ENCODE results near the gene TRPV6. TPM values are rescaled to one million over a fixed set of nuclear protein-coding genes. Genes with fewer than 3 reads are reported as not detected.
A peak's percentile ranks its signal among the peaks of the same experiment; 100 is the strongest.

The TRPV6 gene
- total RNA-seq, 1 donor from 2014 or later, result not detected

DNA sequence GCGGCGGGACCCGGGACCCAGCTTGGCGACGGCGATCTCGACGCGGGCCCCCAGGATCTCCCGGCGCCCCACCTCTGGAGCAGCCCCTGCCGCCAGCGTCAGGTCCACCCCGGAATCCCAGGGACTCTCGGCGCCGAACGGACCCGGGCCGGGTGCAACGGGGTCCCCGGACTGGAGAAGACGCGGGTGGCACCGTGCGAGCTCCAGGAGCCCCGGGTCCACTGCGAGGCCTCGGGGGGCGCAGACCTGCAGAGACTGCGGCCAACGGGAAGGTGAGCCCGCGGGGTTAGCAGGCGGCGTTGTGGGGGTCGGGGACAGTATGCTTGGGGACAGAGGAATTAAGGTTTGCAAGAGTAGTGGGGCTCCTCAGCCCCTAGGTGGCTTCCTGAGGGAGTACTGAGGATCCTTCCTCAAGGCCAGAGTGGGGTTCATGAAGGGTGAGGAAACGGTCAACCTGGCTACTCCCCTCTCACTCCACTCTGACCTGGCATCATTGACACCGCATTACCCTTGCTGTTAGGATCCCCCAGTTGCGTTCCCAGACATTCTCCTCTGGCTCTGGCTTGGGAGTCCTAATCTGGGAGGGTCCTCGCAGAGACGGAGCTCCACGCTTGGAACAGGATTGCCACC, 30.3 kb downstream of the TRPV6 start:
- Mint-ChIP-seq H3K9me3 (no peaks in the 10 kb centered on the region), H3K36me3 (no peaks in the 10 kb centered on the region), H3K4me1 (peaks cover 3% of the 10 kb centered on the region), H3K27me3 (ENCODE audit: insufficient read depth, low read depth) (peaks cover 26% of the 10 kb centered on the region), H3K4me3 (peak overlapping the region; percentile 87), H3K27ac (no peak overlapping the region)
- H4K20me1 ChIP-seq (ENCODE audit: low read depth), result no peaks in the 10 kb centered on the region
- H3K4me2 ChIP-seq, result peak overlapping the region; percentile 85
- no peak overlapping the region for H3K27ac ChIP-seq
- peak overlapping the region; percentile 86 for H2AFZ ChIP-seq (replicated peaks)
- H3K9ac ChIP-seq, result no peak overlapping the region
- H3K79me2 ChIP-seq (ENCODE audit: low read depth), result no peaks in the 10 kb centered on the region
- H3F3A ChIP-seq (ENCODE audit: low read depth), result no peaks in the 10 kb centered on the region
- TF ChIP-seq, protein P1, sequence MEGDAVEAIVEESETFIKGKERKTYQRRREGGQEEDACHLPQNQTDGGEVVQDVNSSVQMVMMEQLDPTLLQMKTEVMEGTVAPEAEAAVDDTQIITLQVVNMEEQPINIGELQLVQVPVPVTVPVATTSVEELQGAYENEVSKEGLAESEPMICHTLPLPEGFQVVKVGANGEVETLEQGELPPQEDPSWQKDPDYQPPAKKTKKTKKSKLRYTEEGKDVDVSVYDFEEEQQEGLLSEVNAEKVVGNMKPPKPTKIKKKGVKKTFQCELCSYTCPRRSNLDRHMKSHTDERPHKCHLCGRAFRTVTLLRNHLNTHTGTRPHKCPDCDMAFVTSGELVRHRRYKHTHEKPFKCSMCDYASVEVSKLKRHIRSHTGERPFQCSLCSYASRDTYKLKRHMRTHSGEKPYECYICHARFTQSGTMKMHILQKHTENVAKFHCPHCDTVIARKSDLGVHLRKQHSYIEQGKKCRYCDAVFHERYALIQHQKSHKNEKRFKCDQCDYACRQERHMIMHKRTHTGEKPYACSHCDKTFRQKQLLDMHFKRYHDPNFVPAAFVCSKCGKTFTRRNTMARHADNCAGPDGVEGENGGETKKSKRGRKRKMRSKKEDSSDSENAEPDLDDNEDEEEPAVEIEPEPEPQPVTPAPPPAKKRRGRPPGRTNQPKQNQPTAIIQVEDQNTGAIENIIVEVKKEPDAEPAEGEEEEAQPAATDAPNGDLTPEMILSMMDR (IDR thresholded peaks at IDR 0.05), result peak; percentile 34
- TF ChIP-seq EZH2 (IDR thresholded peaks at IDR 0.05), result no peak
- peak; percentile 48 for DNase-seq (ENCODE audit: low spot score)
- no peaks in the 10 kb centered on the region for H3K36me3 ChIP-seq
- peaks cover 4% of the 10 kb centered on the region for H3K4me1 ChIP-seq
- peak overlapping the region; percentile 65 for H3K4me3 ChIP-seq
- peaks cover 14% of the 10 kb centered on the region for H3K27me3 ChIP-seq
- no peaks in the 10 kb centered on the region for H3K9me3 ChIP-seq (ENCODE audit: low read depth)

DNA sequence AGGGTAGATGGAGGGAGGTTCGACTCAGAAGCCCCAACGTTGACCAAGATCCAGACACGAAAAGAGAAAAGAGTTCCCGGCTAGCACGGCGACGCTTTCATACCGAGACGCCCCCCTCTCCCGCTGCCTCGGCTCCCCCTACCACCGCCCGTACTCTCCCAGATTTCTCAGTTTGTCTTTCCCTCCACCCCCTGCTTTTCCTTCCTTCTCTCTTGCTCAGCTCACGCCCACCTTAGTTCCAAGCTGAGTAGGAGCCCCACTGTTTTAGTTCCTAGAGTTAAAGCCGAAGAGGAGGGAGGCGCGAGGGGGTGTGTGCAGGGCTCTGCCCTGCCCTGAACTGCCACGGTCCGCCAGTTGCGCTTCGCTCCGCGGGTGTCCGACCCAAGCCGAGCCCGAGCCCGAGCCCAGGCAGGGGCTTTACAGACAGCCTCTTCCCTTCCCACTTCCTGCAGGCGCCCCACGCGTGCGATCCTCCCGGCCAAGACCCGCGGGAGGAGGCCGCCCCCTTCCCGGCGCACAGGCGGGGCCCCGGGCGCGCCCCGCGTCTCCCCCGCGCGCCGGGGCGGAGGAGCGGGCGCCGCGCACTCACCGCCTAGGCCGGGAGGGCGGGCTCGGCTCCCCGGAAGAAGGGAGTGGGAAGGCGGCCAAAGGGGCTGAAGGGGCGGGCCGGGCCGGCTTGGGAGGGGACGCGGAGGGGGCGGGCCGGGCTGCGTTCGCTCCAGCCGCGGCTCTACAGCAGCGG, 31.0 kb downstream of the TRPV6 start, which contains the start of gene EPHB6:
EPHB6 (plus strand) TSS at position 705 of the 742 bp plus-strand sequence. CDS start 8,152 bp downstream, outside the sequence.
- DNase-seq (ENCODE audit: low spot score), result peak; percentile 87
- no peak within 1 kb of the TSS for H3K27ac ChIP-seq
- H3F3A ChIP-seq (ENCODE audit: low read depth), result no peaks in the 10 kb centered on the region
- H3K9ac ChIP-seq, result no peak within 1 kb of the TSS
- H3K4me3 ChIP-seq, result peak within 1 kb of the TSS; percentile 65
- TF ChIP-seq, protein P1 (IDR thresholded peaks at IDR 0.05), result no peak
- no peak for TF ChIP-seq EZH2phosphoT487 (IDR thresholded peaks at IDR 0.05)
- TF ChIP-seq EZH2 (IDR thresholded peaks at IDR 0.05), result no peak
- H3K4me3 Mint-ChIP-seq, result peak within 1 kb of the TSS; percentile 96
- H3K4me1 ChIP-seq, result peaks cover 4% of the 10 kb centered on the region
- no peaks in the 10 kb centered on the region for H3K79me2 ChIP-seq (ENCODE audit: low read depth)
- peaks cover 26% of the 10 kb centered on the region for H3K27me3 Mint-ChIP-seq (ENCODE audit: insufficient read depth, low read depth)
- no peaks in the 10 kb centered on the region for H4K20me1 ChIP-seq (ENCODE audit: low read depth)
- H3K36me3 ChIP-seq, result no peaks in the 10 kb centered on the region
- H3K27ac Mint-ChIP-seq, result peak within 1 kb of the TSS; percentile 79
- no peaks in the 10 kb centered on the region for H3K9me3 ChIP-seq (ENCODE audit: low read depth)
- H2AFZ ChIP-seq (replicated peaks), result peak within 1 kb of the TSS; percentile 86
- H3K9me3 Mint-ChIP-seq, result no peaks in the 10 kb centered on the region
- H3K36me3 Mint-ChIP-seq, result no peaks in the 10 kb centered on the region
- peak within 1 kb of the TSS; percentile 85 for H3K4me2 ChIP-seq
- peaks cover 3% of the 10 kb centered on the region for H3K4me1 Mint-ChIP-seq
- peaks cover 14% of the 10 kb centered on the region for H3K27me3 ChIP-seq

DNA sequence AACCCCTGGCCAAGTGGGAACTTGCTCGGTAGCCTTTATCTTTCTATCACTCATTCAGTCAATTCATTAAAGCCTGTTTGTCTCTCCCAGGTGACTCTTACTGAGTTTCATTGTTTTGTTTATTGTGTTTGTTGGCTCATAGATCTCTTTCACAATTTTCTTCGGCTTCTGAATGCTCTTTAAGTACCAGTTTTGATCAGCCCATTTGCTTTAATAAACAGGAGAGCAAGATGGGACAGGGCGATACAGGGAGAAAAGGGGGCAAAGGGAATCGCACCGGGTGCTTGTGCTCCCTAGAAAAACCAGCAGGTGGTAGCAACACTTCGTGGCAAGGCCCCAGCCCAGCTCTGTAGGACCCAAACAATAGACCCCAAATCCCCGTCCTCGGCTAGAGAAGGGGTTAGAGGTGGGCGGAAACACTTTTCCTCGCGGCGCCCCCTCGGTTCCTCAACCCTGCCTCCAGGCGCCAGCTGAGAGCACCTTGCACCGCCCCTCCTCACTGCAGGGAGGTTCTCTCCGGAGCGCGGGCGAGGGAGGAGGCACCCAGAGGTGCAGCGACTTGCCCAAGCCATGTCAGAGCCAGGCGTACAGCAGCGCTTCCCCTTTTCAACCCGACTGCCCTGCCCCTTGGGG, 31.7 kb downstream of the TRPV6 start:
- Histone ChIP-seq H3K9me3 (ENCODE audit: low read depth) (no peaks in the 10 kb centered on the region), H3K79me2 (ENCODE audit: low read depth) (no peaks in the 10 kb centered on the region), H3F3A (ENCODE audit: low read depth) (no peaks in the 10 kb centered on the region), H3K4me1 (peaks cover 4% of the 10 kb centered on the region), H3K36me3 (no peaks in the 10 kb centered on the region), H2AFZ (replicated peaks) (peak overlapping the region; percentile 86), H3K9ac (no peak overlapping the region), H3K27me3 (peaks cover 14% of the 10 kb centered on the region), H3K4me2 (peak overlapping the region; percentile 85), H3K27ac (no peak overlapping the region), H4K20me1 (ENCODE audit: low read depth) (no peaks in the 10 kb centered on the region), H3K4me3 (peak overlapping the region; percentile 65)
- peaks cover 26% of the 10 kb centered on the region for H3K27me3 Mint-ChIP-seq (ENCODE audit: insufficient read depth, low read depth)
- no peaks in the 10 kb centered on the region for H3K36me3 Mint-ChIP-seq
- H3K9me3 Mint-ChIP-seq, result no peaks in the 10 kb centered on the region
- TF ChIP-seq EZH2 (IDR thresholded peaks at IDR 0.05), result no peak
- TF ChIP-seq EZH2phosphoT487 (IDR thresholded peaks at IDR 0.05), result no peak
- TF ChIP-seq, protein P1 (IDR thresholded peaks at IDR 0.05), result peak; percentile 75
- peak overlapping the region; percentile 79 for H3K27ac Mint-ChIP-seq
- peak; percentile 93 for DNase-seq (ENCODE audit: low spot score)
- H3K4me1 Mint-ChIP-seq, result peaks cover 3% of the 10 kb centered on the region
- peak overlapping the region; percentile 96 for H3K4me3 Mint-ChIP-seq
